OCI-LY3 (cell line): ENCODE measurements around the gene ADGRF3.

Experiments used
- CTCF ChIP-seq: fragments of 200-600, 300-600 bp; sonication (generic); IDR thresholded peaks from 2 replicates; pipeline ENCODE4 v1.5.1; 2014; ENCODE audit warnings: antibody characterized with exemption, low read length, low read depth
- EZH2phosphoT487 ChIP-seq: fragments of 200-600 bp; shearing (Covaris generic); IDR thresholded peaks from 2 replicates; pipeline ENCODE4 v1.6.1; 2018; ENCODE audit warnings: antibody characterized with exemption, mixed run types, low read depth

GRCh38 chr2:26327291-26328272 is 19.0 kb downstream of the ADGRF3 start:
- TF ChIP-seq CTCF (no peak), EZH2phosphoT487 (no peak)
